ENCODE results near the gene VPREB1. TPM values are rescaled to one million over a fixed set of nuclear protein-coding genes. Genes with fewer than 3 reads are reported as not detected.
"Not testable (repeated sequence)": the region's sequence is repeated elsewhere in the genome, so short reads cannot be mapped to it uniquely, and the experiment has no call there.

The VPREB1 gene
- total RNA-seq, 2 experiments from 2014 or later = not detected

DNA sequence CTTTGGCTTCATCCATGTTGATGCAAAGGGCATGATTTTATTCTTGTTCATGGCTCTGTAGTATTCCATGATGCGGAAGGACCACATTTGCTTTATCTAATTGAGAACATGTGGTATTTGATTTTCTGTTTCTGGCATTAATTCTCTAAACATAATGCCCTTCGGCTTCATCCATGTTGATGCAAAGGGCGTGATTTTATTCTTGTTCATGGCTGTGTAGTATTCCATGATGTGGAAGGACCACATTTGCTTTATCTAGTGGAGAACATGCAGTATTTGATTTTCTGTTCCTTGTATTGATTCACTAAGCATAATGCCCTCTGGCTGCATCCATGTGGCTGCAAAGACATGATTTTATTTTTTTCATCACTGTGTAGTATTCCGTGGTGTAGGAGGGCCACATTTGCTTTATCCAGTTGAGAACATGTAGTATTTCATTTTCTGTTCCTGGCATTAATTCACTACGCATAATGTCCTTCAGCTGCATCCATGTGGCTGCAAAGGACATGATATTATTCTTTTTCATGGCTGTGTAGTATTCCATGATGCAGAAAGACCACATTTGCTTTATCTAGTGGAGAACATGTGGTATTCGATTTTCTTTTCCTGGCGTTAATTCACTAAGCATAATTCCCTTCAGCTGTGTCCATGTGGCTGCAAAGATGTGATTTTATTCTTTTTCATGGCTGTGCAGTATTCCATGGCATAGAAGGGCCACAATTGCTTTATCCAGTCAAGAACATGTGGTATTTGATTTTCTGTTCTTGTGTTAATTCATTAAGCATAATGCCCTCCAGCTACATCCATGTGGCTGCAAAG is 14.2 kb downstream of the VPREB1 start:
- H3K4me3 Mint-ChIP-seq; DNase-seq; POLR2A ChIA-PET; H3K36me3 Mint-ChIP-seq (ENCODE audit: low read depth); ATAC-seq; H3K4me1 Mint-ChIP-seq (ENCODE audit: low read depth); H3K27me3 Mint-ChIP-seq; H3K27ac Mint-ChIP-seq; CTCF ChIA-PET; intact Hi-C loops (cut with micrococcal nuclease): not testable (repeated sequence)
- H3K9me3 Mint-ChIP-seq = peaks cover 10% of the 10 kb centered on the region

DNA sequence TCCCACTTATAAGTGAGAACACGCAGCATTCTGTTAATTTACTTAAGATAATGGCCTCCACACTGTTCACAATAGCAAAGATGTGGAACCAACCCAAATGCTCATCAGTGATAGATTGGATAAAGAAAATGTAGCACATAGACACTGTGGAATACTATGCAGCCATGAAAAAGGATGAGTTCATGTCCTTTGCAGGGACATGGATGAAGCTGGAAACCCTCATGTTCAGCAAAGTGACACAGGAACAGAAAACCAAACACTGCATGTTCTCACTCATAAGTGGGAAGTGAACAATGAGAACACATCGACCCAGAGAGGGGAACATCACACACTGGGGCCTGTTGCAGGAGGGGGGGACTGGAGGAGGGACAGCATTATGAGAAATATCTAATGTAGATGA is 15.6 kb downstream of the VPREB1 start:
- H3K4me1 Mint-ChIP-seq (ENCODE audit: low read depth); H3K27me3 Mint-ChIP-seq; H3K27ac Mint-ChIP-seq; POLR2A ChIA-PET; intact Hi-C loops (cut with micrococcal nuclease); H3K4me3 Mint-ChIP-seq; DNase-seq; ATAC-seq; H3K36me3 Mint-ChIP-seq (ENCODE audit: low read depth); CTCF ChIA-PET: not testable (repeated sequence)
- peaks cover 10% of the 10 kb centered on the region for H3K9me3 Mint-ChIP-seq

DNA sequence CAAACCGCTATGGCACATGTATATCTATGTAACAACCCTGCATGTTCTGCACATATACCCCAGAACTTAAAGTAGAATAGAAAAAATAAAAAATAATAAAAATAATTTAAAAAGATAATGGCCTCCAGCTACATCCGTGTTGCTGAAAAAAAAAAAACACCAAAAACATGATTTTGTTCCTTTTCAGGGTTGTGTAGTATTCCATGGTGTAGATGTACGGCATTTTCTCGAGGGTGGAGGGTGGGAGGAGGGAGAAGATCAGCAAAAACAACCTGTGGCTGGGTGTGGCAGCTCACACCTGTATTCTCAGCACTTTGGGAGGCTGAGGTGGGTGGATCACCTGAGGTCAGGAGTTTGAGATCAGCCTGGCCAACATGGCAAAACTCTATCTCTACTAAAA is 16.0 kb downstream of the VPREB1 start:
- peaks cover 10% of the 10 kb centered on the region for H3K9me3 Mint-ChIP-seq
- H3K4me1 Mint-ChIP-seq (ENCODE audit: low read depth); H3K4me3 Mint-ChIP-seq; POLR2A ChIA-PET; DNase-seq; H3K36me3 Mint-ChIP-seq (ENCODE audit: low read depth); intact Hi-C loops (cut with micrococcal nuclease); H3K27me3 Mint-ChIP-seq; ATAC-seq; CTCF ChIA-PET; H3K27ac Mint-ChIP-seq: not testable (repeated sequence)

DNA sequence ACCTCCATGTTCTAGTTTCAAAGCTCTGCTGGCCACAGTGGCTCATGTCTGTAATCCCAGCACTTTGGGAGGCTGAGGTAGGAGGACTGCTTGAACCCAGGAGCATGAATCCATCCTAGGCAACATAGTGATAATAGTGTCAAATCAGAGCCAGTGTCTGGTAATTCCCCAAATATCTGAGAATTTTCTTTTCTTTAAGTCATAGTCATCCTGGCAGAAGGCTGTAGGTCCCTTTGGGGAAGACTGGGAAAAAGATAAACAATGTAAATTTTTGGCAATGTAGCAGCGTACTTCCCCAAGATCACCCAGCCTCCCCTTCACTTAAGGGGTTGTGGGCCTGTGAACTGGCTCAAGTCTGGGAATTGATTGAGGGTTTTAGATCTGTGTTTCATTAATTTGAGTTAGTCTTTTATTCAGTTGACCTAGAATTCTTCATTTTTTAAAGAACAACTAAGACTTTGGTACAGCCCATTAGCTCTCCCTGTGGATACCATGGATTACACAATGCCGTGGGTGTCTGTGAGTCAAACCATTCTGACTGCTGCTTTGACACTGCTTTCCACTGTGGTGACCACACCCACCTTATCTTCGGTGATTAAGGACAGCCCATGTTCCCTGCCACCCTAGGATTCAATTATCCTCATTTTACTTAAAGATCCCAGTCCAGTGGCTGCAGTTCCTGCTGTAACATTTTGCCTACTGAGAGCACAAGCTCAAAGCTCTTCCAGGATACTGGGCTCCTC is 17.9 kb downstream of the VPREB1 start:
- H3K27me3 Mint-ChIP-seq; POLR2A ChIA-PET; H3K4me1 Mint-ChIP-seq (ENCODE audit: low read depth); ATAC-seq; intact Hi-C loops (cut with micrococcal nuclease); H3K4me3 Mint-ChIP-seq; H3K27ac Mint-ChIP-seq; CTCF ChIA-PET; H3K36me3 Mint-ChIP-seq (ENCODE audit: low read depth): not testable (repeated sequence)
- H3K9me3 Mint-ChIP-seq = peaks cover 10% of the 10 kb centered on the region
- DNase-seq = peak; percentile 21

DNA sequence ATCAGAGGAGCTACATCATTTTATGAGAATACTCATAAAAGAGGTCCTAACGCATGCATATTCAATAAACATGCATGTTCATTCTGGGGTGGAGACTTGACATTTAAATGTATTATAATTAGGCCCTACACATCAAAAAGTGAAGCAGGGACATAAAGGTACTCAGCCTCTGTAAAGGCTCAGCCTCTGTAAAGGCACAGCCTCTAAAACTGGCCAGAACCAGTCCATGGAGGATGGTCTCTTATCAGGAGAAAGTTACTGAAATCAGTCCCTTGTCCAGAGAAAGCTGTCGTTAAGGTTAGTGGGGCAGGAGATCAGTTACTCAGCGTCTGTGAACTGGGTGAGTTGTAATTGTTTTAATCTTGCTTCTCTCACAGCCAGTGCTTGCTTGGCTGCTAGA is 19.2 kb downstream of the VPREB1 start:
- H3K36me3 Mint-ChIP-seq (ENCODE audit: low read depth); intact Hi-C loops (cut with micrococcal nuclease); H3K9me3 Mint-ChIP-seq; H3K27me3 Mint-ChIP-seq; H3K4me1 Mint-ChIP-seq (ENCODE audit: low read depth); ATAC-seq; H3K27ac Mint-ChIP-seq; CTCF ChIA-PET; DNase-seq; H3K4me3 Mint-ChIP-seq; POLR2A ChIA-PET: not testable (repeated sequence)

DNA sequence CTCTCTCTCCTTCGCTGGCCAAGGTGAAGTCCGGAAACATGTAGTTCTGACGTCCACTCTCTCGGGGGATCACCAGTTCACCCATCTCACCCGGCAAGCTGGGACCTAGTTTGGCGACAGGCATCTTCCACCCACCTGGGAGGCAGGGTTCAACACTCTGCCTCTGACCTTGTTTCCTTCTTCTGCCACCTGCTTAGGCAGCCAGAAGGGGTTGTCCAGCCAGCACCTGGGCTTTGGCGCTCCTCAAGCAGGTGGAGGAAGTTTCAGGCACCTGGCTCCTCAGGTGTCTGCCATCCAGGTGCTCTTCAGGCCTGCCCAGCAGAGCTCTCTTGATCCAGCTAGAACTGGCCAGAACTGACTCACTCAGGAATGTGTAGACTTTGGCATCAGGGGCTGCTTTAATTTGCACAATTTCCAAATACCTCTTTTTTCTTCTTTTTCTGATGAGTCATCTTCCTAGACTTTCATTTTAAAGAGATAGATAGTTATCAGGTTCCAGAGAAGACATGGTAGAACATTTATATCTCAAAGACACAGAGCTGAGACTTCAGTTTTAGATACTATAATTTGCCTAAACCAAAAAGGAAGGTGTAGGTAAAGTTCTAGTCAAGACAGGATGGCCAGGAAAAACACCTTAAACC is 25.6 kb downstream of the VPREB1 start:
- H3K27ac Mint-ChIP-seq; H3K27me3 Mint-ChIP-seq; DNase-seq; H3K9me3 Mint-ChIP-seq; H3K4me1 Mint-ChIP-seq (ENCODE audit: low read depth); intact Hi-C loops (cut with micrococcal nuclease); CTCF ChIA-PET; POLR2A ChIA-PET; ATAC-seq; H3K4me3 Mint-ChIP-seq; H3K36me3 Mint-ChIP-seq (ENCODE audit: low read depth): not testable (repeated sequence)

DNA sequence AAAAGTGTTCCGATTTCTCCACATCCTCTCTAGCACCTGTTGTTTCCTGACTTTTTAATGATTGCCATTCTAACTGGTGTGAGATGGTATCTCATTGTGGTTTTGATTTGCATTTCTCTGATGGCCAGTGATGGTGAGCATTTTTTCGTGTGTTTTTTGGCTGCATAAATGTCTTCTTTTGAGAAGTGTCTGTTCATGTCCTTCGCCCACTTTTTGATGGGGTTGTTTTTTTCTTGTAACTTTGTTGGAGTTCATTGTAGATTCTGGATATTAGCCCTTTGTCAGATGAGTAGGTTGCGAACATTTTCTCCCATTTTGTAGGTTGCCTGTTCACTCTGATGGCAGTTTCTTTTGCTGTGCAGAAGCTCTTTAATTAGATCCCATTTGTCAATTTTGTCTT is 32.8 kb downstream of the VPREB1 start:
- POLR2A ChIA-PET = not testable (repeated sequence)

DNA sequence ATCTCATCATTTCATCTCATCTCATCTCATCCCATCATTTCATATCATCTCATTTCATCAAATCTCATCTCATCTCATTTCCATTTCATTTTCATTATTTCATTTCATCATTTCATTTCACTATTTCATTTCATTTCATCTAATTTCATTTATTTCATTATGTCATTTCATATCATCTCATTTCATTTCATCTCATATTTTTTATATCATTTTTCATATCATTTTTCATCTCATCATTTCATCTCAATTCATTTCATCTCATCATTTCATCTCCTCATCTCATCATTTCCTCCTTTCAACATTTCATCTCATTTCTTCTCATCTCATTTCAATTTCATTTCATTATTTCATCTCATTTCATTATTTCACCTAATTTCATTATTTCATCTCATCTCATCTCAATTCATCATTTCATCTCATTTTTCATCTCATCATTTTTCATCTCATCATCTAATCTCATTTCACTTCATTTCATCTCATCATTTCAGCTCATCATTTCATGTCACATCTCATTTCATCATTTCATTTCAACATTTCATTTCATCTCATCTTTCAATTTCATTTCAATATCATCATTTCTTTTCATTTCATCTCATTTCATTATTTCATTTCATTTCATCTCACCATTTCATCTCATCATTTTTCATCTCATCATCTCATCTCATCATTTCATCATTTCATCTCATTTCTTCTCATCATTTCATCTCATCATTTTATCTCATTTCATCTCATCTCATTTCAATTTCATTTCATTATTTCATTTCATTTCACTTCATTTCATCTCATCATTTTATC is 40.6 kb downstream of the VPREB1 start:
- H3K27ac Mint-ChIP-seq; intact Hi-C loops (cut with micrococcal nuclease); ATAC-seq; H3K27me3 Mint-ChIP-seq; CTCF ChIA-PET; H3K4me3 Mint-ChIP-seq; POLR2A ChIA-PET; H3K9me3 Mint-ChIP-seq; DNase-seq; H3K36me3 Mint-ChIP-seq (ENCODE audit: low read depth); H3K4me1 Mint-ChIP-seq (ENCODE audit: low read depth): not testable (repeated sequence)

More for the DNA sequence above, 32.8 kb downstream of the VPREB1 start:
- H3K27me3 Mint-ChIP-seq; H3K4me3 Mint-ChIP-seq; CTCF ChIA-PET; H3K27ac Mint-ChIP-seq; H3K36me3 Mint-ChIP-seq (ENCODE audit: low read depth); H3K9me3 Mint-ChIP-seq; ATAC-seq; DNase-seq; intact Hi-C loops (cut with micrococcal nuclease); H3K4me1 Mint-ChIP-seq (ENCODE audit: low read depth): not testable (repeated sequence)

DNA sequence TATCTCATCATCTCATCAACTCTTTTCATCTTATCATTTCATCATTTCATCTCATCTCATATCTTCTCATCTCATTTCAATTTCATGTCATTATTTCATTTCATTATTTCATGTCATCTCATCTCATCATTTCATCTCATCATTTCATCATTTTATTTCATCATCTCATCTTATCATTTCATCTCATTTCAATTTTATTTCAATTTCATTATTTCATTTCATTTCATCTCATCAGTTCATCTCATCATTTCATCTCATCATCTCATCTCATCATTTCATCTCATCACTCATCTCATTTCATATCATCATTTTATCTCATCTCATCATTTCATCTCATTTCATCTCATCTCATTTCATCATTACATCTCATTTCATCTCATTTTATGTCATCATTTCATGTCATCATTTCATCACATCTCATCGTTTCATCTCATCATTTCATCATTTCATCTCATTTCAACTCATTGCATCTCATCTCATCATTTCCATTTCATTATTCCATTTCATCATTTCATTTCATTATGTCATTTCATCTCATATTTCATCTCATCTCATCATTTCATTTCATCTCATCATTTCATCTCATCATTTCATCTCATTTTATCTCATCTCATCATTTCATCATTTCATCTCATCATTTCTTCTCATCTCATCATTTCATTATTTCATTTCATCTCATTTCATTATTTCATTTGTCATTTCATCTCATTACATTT is 42.0 kb downstream of the VPREB1 start:
- not testable (repeated sequence) for ATAC-seq, H3K27me3 Mint-ChIP-seq

DNA sequence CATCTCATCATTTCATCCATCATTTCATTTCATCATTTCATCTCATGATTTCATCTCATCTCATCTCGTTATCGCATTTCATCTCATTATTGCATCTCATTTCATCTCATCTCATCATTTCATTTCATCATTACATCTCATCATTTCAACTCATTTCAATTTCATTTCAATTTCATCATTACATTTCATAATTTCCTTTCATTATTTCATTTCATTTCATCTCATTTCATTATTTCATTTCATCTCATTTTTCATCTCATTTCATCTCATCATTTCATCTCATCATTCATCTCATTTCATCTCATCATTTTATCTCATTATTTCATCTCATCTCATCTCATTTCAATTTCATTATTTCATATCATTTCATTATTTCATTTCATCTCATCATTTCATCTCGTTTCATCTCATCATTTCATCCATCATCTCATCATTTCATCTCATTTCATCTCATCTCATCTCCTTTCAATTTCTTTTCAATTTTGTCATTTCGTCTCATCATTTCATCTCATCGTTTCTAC is 42.6 kb downstream of the VPREB1 start:
- H3K9me3 Mint-ChIP-seq; POLR2A ChIA-PET; H3K4me3 Mint-ChIP-seq; H3K36me3 Mint-ChIP-seq (ENCODE audit: low read depth); H3K27ac Mint-ChIP-seq; H3K4me1 Mint-ChIP-seq (ENCODE audit: low read depth); intact Hi-C loops (cut with micrococcal nuclease); H3K27me3 Mint-ChIP-seq; ATAC-seq; CTCF ChIA-PET; DNase-seq: not testable (repeated sequence)

More for the DNA sequence above, 42.0 kb downstream of the VPREB1 start:
- H3K27ac Mint-ChIP-seq; intact Hi-C loops (cut with micrococcal nuclease); DNase-seq; CTCF ChIA-PET; H3K36me3 Mint-ChIP-seq (ENCODE audit: low read depth); H3K4me3 Mint-ChIP-seq; H3K4me1 Mint-ChIP-seq (ENCODE audit: low read depth); POLR2A ChIA-PET; H3K9me3 Mint-ChIP-seq: not testable (repeated sequence)

DNA sequence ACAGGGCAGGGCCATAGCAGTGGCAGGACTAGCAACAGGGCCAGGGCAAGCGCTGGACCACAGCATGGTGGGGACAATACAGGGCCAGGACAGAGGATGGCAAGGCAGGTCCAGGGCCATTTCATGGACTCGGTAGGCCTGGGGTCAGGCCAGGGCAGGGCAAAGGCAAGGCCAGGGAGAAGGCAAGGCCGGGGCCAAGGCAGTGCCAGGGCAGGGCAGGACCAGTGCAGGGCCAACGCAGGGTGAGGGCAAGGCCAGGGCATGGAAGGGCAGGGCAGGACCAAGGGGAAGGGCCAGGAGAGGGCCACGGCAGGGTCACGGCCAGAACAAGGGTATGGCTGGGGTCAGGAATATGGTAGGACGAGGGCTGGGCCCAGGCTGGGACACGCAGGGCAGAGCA is 45.1 kb downstream of the VPREB1 start:
- H3K36me3 Mint-ChIP-seq (ENCODE audit: low read depth); H3K4me3 Mint-ChIP-seq; CTCF ChIA-PET; H3K27ac Mint-ChIP-seq; H3K9me3 Mint-ChIP-seq; H3K27me3 Mint-ChIP-seq; POLR2A ChIA-PET; H3K4me1 Mint-ChIP-seq (ENCODE audit: low read depth); DNase-seq; intact Hi-C loops (cut with micrococcal nuclease); ATAC-seq: not testable (repeated sequence)

Measured in activated CD8-positive, alpha-beta T cell treated with anti-CD3 and anti-CD28 coated beads for 36 hours (primary cell).